GM12892 (cell line): ENCODE results near the gene PRAC2.

Experiments used
- POLR2A ChIP-seq: IDR thresholded peaks from 2 replicates; pipeline ENCODE4 v1.6.1; 2011; ENCODE audit warnings: low read depth, low read length, control low read depth
- POLR2AphosphoS5 ChIP-seq: IDR thresholded peaks from 2 replicates; pipeline ENCODE4 v1.6.1; 2011; ENCODE audit warnings: low read depth, low read length, control low read depth

- TF ChIP-seq POLR2AphosphoS5 (no peak), POLR2A (no peak)
Observed at GRCh38 chr17:48732688-48733629, 10.0 kb downstream of the PRAC2 start.
